GM12892 (cell line): Measurements from ENCODE around the gene SIRT2.

Source experiments
- POLR2A ChIP-seq: IDR thresholded peaks from 2 replicates; pipeline ENCODE4 v1.6.1; 2011; ENCODE audit warnings: low read depth, low read length, control low read depth
- POLR2AphosphoS5 ChIP-seq: IDR thresholded peaks from 2 replicates; pipeline ENCODE4 v1.6.1; 2011; ENCODE audit warnings: low read depth, low read length, control low read depth
- TAF1 ChIP-seq: IDR thresholded peaks from 2 replicates; pipeline ENCODE4 v1.6.1; 2011; ENCODE audit warnings: low read depth, mild to moderate bottlenecking, control low read depth, low read length, borderline replicate concordance

GRCh38 chr19:38856813-38857212 is 42.6 kb downstream of the SIRT2 start:
- TF ChIP-seq POLR2AphosphoS5 (no peak), POLR2A (no peak), TAF1 (no peak)
